SK-N-SH treated with all-trans-retinoic acid at 6 μM for 48 hours (cell line): ENCODE results near the gene ANXA11.

Experiments used
- ARNTL ChIP-seq: fragments of 450-650 bp; formaldehyde crosslinking; IDR thresholded peaks from 2 replicates; pipeline ENCODE4 v1.5.0; 2020; ENCODE audit warnings: low read depth, mild to moderate bottlenecking, moderate library complexity, borderline replicate concordance
- BACH2 ChIP-seq: fragments of 250-450 bp; sonication (Bioruptor Pico); IDR thresholded peaks from 2 replicates; pipeline ENCODE4 v1.9.0; 2021; ENCODE audit warnings: mild to moderate bottlenecking, borderline replicate concordance
- CSDC2 ChIP-seq: fragments of 250-450 bp; sonication (Bioruptor Pico); IDR thresholded peaks from 2 replicates; pipeline ENCODE4 v1.5.0; 2020; ENCODE audit warnings: mild to moderate bottlenecking, moderate library complexity
- ESRRG ChIP-seq: fragments of 250-450 bp; sonication (Bioruptor Pico); IDR thresholded peaks from 2 replicates; pipeline ENCODE4 v1.6.1; 2021; ENCODE audit warnings: mild to moderate bottlenecking
- GLIS3 ChIP-seq: fragments of 250-450 bp; sonication (Bioruptor Pico); IDR thresholded peaks from 2 replicates; pipeline ENCODE4 v1.5.0; 2020; ENCODE audit warnings: mild to moderate bottlenecking, moderate library complexity
- ISL1 ChIP-seq: fragments of 250-450 bp; sonication (Bioruptor Pico); IDR thresholded peaks from 2 replicates; pipeline ENCODE4 v2.1.2; 2022; ENCODE audit warnings: mild to moderate bottlenecking, moderate library complexity
- OSR1 ChIP-seq: fragments of 250-450 bp; sonication (Bioruptor Pico); IDR thresholded peaks from 2 replicates; pipeline ENCODE4 v1.8.0; 2022; ENCODE audit warnings: moderate library complexity, mild to moderate bottlenecking, inconsistent platforms
- RARB ChIP-seq: fragments of 250-450 bp; sonication (Bioruptor Pico); IDR thresholded peaks from 2 replicates; pipeline ENCODE4 v1.8.0; 2021; ENCODE audit warnings: mild to moderate bottlenecking, moderate library complexity
- SNAI2 ChIP-seq: fragments of 250-450 bp; sonication (Bioruptor Pico); IDR thresholded peaks from 2 replicates; pipeline ENCODE4 v1.5.0; 2020; ENCODE audit warnings: mild to moderate bottlenecking, moderate library complexity
- ZC3H10 ChIP-seq: fragments of 250-450 bp; sonication (Bioruptor Pico); IDR thresholded peaks from 2 replicates; pipeline ENCODE4 v1.5.1; 2021; ENCODE audit warnings: mild to moderate bottlenecking, moderate library complexity
- ZFP30 ChIP-seq: fragments of 450-650 bp; formaldehyde crosslinking; IDR thresholded peaks from 2 replicates; pipeline ENCODE4 v1.5.0; 2022; ENCODE audit warnings: mild to moderate bottlenecking, moderate library complexity
- ZNF70 ChIP-seq: fragments of 450-650 bp; formaldehyde crosslinking; IDR thresholded peaks from 2 replicates; pipeline ENCODE4 v1.5.0; 2020; ENCODE audit warnings: mild to moderate bottlenecking, moderate library complexity
- TF ChIP-seq, protein P1 (sequence below): fragments of 250-450 bp; sonication (Bioruptor Pico); IDR thresholded peaks from 2 replicates; pipeline ENCODE4 v1.5.0; 2020; ENCODE audit warnings: mild to moderate bottlenecking, moderate library complexity
- TF ChIP-seq, protein P2 (sequence below): fragments of 250-450 bp; sonication (Bioruptor Pico); IDR thresholded peaks from 2 replicates; pipeline ENCODE4 v1.8.0; 2020; ENCODE audit warnings: mild to moderate bottlenecking, moderate library complexity, borderline replicate concordance

DNA sequence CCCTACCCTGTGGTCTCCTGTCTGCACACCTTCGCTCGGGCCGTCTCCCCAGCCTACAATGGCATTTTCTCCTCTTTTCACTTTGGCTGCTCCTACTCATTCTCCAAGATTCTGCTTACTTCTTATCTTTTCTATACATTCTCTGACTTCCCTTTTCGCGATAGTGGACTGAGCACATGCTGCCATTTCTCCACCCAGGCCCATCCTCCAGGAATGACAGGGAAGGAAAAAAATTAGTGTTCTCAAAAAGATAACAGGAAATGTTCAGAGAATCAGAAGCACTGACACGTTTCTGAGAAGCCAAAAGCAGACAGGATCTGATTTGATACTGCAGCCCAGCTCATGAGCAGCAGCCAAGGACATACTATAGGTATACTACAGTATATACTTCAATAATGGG lies 6.4 kb upstream of the ANXA11 start:
- TF ChIP-seq ZC3H10 (CRISPR knock-in tag) (no peak), ESRRG (no peak), CSDC2 (CRISPR knock-in tag) (no peak), ISL1 (no peak), ARNTL (CRISPR knock-in tag) (no peak), BACH2 (CRISPR knock-in tag) (no peak), SNAI2 (CRISPR knock-in tag) (no peak), ZFP30 (CRISPR knock-in tag) (no peak), ZNF70 (CRISPR knock-in tag) (no peak), OSR1 (no peak), GLIS3 (CRISPR knock-in tag) (no peak), RARB (no peak)
- TF ChIP-seq, protein P1, sequence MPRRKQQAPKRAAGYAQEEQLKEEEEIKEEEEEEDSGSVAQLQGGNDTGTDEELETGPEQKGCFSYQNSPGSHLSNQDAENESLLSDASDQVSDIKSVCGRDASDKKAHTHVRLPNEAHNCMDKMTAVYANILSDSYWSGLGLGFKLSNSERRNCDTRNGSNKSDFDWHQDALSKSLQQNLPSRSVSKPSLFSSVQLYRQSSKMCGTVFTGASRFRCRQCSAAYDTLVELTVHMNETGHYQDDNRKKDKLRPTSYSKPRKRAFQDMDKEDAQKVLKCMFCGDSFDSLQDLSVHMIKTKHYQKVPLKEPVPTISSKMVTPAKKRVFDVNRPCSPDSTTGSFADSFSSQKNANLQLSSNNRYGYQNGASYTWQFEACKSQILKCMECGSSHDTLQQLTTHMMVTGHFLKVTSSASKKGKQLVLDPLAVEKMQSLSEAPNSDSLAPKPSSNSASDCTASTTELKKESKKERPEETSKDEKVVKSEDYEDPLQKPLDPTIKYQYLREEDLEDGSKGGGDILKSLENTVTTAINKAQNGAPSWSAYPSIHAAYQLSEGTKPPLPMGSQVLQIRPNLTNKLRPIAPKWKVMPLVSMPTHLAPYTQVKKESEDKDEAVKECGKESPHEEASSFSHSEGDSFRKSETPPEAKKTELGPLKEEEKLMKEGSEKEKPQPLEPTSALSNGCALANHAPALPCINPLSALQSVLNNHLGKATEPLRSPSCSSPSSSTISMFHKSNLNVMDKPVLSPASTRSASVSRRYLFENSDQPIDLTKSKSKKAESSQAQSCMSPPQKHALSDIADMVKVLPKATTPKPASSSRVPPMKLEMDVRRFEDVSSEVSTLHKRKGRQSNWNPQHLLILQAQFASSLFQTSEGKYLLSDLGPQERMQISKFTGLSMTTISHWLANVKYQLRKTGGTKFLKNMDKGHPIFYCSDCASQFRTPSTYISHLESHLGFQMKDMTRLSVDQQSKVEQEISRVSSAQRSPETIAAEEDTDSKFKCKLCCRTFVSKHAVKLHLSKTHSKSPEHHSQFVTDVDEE (CRISPR knock-in tag) = no peak
- TF ChIP-seq, protein P2, sequence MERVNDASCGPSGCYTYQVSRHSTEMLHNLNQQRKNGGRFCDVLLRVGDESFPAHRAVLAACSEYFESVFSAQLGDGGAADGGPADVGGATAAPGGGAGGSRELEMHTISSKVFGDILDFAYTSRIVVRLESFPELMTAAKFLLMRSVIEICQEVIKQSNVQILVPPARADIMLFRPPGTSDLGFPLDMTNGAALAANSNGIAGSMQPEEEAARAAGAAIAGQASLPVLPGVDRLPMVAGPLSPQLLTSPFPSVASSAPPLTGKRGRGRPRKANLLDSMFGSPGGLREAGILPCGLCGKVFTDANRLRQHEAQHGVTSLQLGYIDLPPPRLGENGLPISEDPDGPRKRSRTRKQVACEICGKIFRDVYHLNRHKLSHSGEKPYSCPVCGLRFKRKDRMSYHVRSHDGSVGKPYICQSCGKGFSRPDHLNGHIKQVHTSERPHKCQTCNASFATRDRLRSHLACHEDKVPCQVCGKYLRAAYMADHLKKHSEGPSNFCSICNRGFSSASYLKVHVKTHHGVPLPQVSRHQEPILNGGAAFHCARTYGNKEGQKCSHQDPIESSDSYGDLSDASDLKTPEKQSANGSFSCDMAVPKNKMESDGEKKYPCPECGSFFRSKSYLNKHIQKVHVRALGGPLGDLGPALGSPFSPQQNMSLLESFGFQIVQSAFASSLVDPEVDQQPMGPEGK = no peak
